Endometrial microvascular endothelial cells (primary cell): Measurements from ENCODE around the gene STK26. TPM values are rescaled to one million over a fixed set of nuclear protein-coding genes. Genes with fewer than 3 reads are reported as not detected.
"Not testable (repeated sequence)": the region's sequence is repeated elsewhere in the genome, so short reads cannot be mapped to it uniquely, and the experiment has no call there.

Source experiments
- in situ Hi-C: cut with HindIII; loops from 2 replicates; pipeline ENCODE4 v1.10.0; 2017; ENCODE audit warnings: low sequenced_read_pairs, low pct_unique_long_range_greater_than_20kb; ENCODE audit errors: inconsistent ontology term
- total RNA-seq: library from RNA; depleted of rRNA; stranded (reverse); fragments of >200 nt; gene quantifications from one replicate; pipeline ENCODE4 v1.2.3, GENCODE V29; 2015; ENCODE audit errors: inconsistent ontology term

The STK26 gene
- total RNA-seq: 10.0 TPM

- in situ Hi-C loops: no loop called here
These were observed at the start of gene STK26 for GRCh38 chrX:132022967-132023895. STK26 (plus strand) TSS chrX:132023302; CDS start chrX:132023618, 316 bp downstream.

- in situ Hi-C loops: no loop called here
These were observed 47.3 kb upstream of the STK26 start for GRCh38 chrX:131975851-131976250.

DNA sequence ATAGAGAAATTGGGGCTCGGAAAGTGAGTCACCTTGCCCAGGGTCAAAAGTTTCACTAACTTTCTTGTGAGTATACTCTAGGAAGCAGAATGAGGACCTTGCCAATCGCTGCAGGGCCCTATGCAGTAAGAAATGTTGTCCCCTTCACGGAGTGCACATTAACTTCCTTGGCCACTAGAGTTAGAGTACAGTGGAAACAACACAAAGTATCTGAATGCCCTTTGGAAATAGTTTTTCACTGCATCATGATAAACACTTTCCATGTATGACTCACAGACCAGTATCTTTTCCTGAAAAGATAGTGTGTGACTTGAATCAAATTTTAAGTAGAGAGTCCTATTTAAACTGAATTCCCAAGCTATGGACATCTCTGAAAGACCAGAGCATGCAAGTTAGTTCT is 45.5 kb upstream of the STK26 start:
- in situ Hi-C loops: no loop called here

DNA sequence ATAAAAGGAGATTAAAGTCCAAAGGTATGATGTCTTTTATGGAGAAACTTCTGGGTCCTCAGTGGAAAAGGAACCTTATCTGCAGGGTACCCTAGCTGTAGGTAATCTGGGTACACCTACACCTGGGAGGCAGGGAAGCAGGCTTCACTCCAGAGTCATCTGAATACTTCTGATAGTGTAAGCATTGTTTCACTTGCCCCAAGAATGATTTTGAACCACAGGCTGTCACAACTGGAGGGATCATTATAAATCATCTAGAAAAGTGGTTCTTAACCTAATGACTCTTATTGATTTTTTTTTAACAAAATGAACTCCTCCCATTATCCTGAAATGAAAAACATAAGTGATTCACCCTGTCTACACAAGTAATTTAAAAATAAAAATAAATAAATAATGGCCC is 44.0 kb upstream of the STK26 start:
- in situ Hi-C loops: no loop called here

GRCh38 chrX:131985526-131986049 is 37.5 kb upstream of the STK26 start:
- in situ Hi-C loops: no loop called here

- in situ Hi-C loops: no loop called here
These were observed 35.9 kb upstream of the STK26 start for GRCh38 chrX:131987252-131987651.

DNA sequence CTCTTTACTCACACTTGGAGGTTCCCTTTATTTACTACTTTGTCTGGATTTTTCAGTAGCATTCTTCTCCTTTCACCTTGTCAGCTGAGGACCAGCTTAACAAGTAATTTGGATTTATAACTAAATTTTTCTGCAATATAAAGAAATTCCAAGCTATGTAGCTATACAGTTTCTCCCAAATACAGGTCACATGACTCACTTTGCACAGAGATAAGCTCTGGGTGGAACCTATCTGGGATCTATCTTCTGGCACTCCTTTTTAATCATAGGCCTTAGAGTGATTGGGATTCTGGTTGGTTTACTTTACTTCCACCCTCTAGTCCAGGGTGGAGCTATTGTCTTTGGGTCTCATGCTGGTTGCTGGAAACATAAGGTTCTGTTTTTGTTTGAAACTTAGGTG is 34.9 kb upstream of the STK26 start:
- in situ Hi-C loops: no loop called here

DNA sequence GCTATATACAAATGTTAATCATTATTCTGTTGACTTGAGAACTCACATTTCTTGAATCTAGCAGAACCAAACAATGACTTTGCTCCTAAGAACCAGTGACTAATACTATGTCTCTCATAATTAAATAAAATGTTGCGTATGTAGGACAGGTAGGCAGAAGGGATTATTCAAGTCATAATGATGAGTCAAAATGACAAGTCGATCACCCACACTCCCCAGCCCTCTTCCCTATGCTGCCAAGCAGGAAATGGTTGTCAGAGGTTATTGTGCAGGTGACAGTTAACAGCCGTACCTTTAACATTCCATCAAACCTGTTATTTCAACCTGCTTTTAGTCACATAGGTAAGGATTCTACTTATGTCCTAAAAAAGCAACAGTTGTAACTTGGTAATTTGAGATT is 22.0 kb upstream of the STK26 start:
- in situ Hi-C loops: no loop called here

DNA sequence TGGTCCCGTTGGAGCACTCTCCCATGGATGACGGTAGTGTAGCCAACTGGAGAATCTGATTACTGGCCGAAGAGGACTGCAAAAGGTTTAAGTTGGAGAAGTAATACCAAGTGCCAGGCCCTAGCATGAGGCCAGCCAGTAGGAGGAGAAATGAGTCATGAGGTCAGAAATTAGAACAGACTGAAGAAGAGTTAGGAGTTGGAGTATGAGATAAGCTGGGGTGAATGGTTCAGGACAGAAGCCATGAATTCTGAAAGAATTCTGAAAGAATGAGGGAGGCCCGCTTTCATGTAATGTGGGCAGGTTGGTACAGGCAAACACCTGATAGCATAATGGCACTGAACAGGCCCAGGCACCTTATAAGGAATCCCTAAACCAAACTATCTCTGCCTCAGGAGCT is 18.4 kb upstream of the STK26 start:
- in situ Hi-C loops: no loop called here

DNA sequence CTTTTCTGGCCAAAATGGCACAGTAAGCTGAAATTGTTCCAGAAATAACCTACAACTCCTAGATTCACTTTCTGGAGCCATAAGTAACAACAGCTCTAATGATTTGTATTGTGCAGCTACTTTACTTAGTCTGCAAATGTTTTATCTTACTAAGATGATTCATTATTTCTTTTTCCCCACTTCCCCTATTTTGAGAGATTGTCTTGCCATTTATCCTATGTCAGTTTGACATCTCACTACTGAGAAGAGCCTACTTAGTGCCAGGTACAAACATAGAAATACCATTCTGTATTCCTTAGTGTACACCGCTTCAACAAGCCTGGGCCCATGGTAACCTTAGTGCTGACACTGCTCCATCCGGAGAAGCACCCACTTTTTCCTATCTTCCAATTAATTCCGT is 13.8 kb upstream of the STK26 start:
- in situ Hi-C loops: no loop called here

GRCh38 chrX:132010213-132010612 is 12.9 kb upstream of the STK26 start:
- in situ Hi-C loops: not testable (repeated sequence)

DNA sequence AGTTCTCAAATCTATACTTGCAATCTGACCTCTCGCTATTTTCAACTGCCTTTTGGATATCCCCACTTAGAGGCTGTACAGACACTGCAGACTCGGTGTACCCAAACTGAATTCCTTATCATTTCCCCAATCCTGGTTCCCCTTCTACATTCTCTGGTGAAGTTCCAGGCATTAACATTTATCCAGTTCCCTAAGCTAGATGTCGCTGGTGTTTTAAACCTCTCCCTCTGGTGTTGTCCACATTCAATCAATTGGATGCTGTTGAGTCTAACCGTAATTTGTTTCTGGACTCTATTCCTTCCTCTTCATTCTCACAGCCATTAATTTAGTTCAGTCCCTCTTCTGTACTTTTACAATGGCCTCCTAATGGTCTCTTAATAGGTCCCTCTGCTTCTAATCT is 7.2 kb upstream of the STK26 start:
- in situ Hi-C loops: no loop called here

GRCh38 chrX:132016628-132017430 is 6.3 kb upstream of the STK26 start:
- in situ Hi-C loops: no loop called here

DNA sequence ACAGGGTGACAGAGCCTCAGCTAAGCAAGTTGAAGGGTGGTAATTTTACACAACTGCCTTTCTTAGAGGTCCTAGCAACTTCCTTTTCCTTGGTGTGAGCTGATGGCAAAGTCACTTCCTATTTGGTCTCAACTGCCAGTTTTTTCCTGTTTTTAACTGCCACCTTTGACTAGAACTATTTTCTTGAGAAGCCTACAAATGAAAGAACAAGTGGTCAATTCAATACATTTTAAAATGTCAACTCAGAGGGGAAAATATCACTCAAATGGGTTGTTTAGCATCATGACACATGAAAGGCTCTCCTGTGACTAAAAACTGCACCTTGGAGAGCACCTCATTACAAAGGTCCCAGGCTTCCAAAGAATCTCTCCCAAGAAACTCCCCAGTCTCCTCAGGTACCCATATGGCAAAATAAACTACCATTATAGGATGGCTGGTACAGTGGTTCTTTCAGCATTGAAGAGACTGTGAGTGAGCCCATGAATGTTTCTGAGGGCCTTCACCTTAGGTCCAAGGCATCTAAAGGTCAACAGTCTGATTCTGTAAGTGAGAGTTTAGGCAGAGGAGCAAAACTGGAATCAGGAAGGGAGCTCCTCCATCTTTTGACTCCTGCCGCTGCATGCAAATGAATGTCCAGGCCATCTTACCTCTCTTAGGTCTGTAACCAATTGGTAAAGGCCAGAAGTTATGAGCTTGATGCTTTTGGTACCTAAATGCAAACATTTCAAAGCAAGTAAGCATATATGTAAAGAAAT is 5.5 kb upstream of the STK26 start:
- in situ Hi-C loops: no loop called here

GRCh38 chrX:132022198-132022966 is 720 bp upstream of the STK26 start:
- in situ Hi-C loops: no loop called here

DNA sequence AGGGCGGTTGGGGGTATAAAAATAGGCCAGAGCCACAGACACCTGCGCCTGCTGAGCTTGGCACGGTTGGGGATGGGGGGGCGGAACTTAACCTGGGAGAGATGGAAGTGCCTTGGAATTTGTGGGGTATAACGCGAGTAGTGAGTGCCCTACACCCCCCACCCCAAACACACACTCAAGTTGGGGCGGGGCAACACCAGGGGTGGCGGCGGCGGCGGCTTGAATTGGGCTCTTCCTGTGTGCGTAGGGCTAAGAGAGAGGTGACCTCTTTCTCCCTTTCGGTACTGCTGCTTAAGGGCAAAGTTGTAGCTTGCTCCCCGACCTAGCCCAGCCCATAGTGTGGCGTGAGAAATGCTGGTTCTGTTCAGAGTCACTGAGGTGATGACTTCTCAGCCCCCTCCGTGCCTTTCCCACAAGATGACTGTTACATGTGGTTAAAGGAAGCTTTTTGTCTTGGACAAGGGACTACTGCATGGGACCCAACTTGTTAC is 839 bp downstream of the STK26 start:
- in situ Hi-C loops: no loop called here

GRCh38 chrX:132025041-132025440 is 1.9 kb downstream of the STK26 start:
- in situ Hi-C loops: no loop called here

DNA sequence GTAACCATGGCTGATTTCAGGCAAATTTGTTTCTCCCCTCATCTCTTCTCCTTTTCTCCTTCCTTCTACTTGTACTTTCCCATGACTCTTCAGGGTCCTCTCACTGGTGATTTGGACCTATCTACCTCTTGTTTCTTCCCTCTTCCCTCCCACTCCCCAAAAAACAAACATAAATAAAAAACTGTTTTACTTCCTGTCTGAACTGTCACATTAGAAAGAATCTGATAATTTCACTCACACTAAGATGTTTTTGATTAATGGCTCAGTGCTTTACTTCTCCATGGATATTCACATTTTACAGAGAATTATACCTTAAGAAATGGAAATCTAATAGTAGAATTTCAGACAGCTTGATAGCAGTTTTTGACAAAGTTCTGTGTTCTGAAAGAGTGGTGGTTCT is 7.2 kb downstream of the STK26 start:
- in situ Hi-C loops: no loop called here
